K562 (cell line): ENCODE measurements around the gene FCHSD1. TPM values are rescaled to one million over a fixed set of nuclear protein-coding genes. Genes with fewer than 3 reads are reported as not detected.

Experiments used
- ATF7 ChIP-seq: fragments of 450-650 bp; IDR thresholded peaks from 2 replicates; pipeline ENCODE4 v1.7.1; 2014; ENCODE audit warnings: mild to moderate bottlenecking, moderate library complexity
- HDAC3 ChIP-seq: fragments of 450-650 bp; IDR thresholded peaks from 2 replicates; pipeline ENCODE4 v1.6.1; 2018; ENCODE audit warnings: borderline replicate concordance, mild to moderate bottlenecking, moderate library complexity; ENCODE audit not compliant: partially characterized antibody
- NCOA4 ChIP-seq: fragments of 450-650 bp; IDR thresholded peaks from 2 replicates; pipeline ENCODE4 v1.6.1; 2018; ENCODE audit warnings: mild to moderate bottlenecking; ENCODE audit not compliant: partially characterized antibody
- PCBP2 ChIP-seq: fragments of 200-400 bp; formaldehyde crosslinking; IDR thresholded peaks from 2 replicates; pipeline ENCODE4 v1.6.1; 2018; ENCODE audit warnings: low read length, low read depth, mild to moderate bottlenecking, moderate library complexity; ENCODE audit not compliant: poor library complexity, severe bottlenecking
- PRPF4 ChIP-seq: fragments of 200-400 bp; formaldehyde crosslinking; IDR thresholded peaks from one replicate; pipeline ENCODE4 v1.6.1; 2017; ENCODE audit warnings: low read length, low read depth, mild to moderate bottlenecking; ENCODE audit not compliant: insufficient read depth, poor library complexity, severe bottlenecking
- PTBP1 ChIP-seq: fragments of 200-400 bp; formaldehyde crosslinking; IDR thresholded peaks from 2 replicates; pipeline ENCODE4 v1.6.1; 2017; ENCODE audit warnings: low read depth, low read length
- SMARCA4 ChIP-seq: fragments of 450-650 bp; IDR thresholded peaks from 2 replicates; pipeline ENCODE4 v1.6.1; 2016
- SRSF1 ChIP-seq: fragments of 200-400 bp; formaldehyde crosslinking; IDR thresholded peaks from 2 replicates; pipeline ENCODE4 v1.6.1; 2017; ENCODE audit warnings: mild to moderate bottlenecking, low read depth, low read length, moderate library complexity
- STAG1 ChIP-seq: sonication (generic); formaldehyde crosslinking; IDR thresholded peaks from 2 replicates; pipeline ENCODE4 v1.5.0; 2020; ENCODE audit warnings: missing genetic modification reagents, borderline replicate concordance
- STAT5B ChIP-seq: fragments of 250-450 bp; sonication (Bioruptor Pico); IDR thresholded peaks from 2 replicates; pipeline ENCODE4 v1.8.0; 2021; ENCODE audit warnings: mild to moderate bottlenecking, inconsistent platforms
- TAF1 ChIP-seq: IDR thresholded peaks from 2 replicates; pipeline ENCODE4 v1.6.1; 2011; ENCODE audit warnings: mild to moderate bottlenecking, low read length, moderate library complexity; ENCODE audit not compliant: insufficient read depth, control insufficient read depth, severe bottlenecking; ENCODE audit errors: extremely low read depth
- TFAM ChIP-seq: fragments of 250-450 bp; sonication (Bioruptor Pico); conservative IDR thresholded peaks from 2 replicates; pipeline ENCODE4 v1.5.0; 2021; ENCODE audit warnings: mild to moderate bottlenecking, moderate library complexity
- U2AF1 ChIP-seq: fragments of 200-400 bp; formaldehyde crosslinking; optimal IDR thresholded peaks from 2 replicates; pipeline ENCODE3; 2017; ENCODE audit warnings: mild to moderate bottlenecking, low read depth, low read length, moderate library complexity
- ZNF12 ChIP-seq: sonication (generic); formaldehyde crosslinking; IDR thresholded peaks from 2 replicates; pipeline ENCODE4 v1.4.0; 2020; ENCODE audit warnings: mild to moderate bottlenecking, missing genetic modification reagents
- ZNF174 ChIP-seq: fragments of 250-450 bp; sonication (Bioruptor Pico); IDR thresholded peaks from 2 replicates; pipeline ENCODE4 v1.4.0; 2020; ENCODE audit warnings: mild to moderate bottlenecking
- ZNF175 ChIP-seq: fragments of 200-800 bp; sonication (Bioruptor generic); IDR thresholded peaks from 2 replicates; pipeline ENCODE4 v1.6.1; 2016; ENCODE audit warnings: low read depth, mild to moderate bottlenecking, missing genetic modification characterization, missing compliant biosample characterization
- polyA plus RNA-seq, 8 experiments: library from polyadenylated mRNA; depleted of rRNA in 4 of 8; stranded (reverse) in 5 of 8; unstranded in 3 of 8; fragments of >200 nt; fragmentation: Nextera tagmentation in 2 of 8; fragmentation: Illumina TruSeq in 1 of 8; extraction: Ambion mirVana in 2 of 8; extraction: Trizol in 1 of 8; gene quantifications; 2 replicates each; pipeline versions ENCODE4 v1.2.1 to v1.2.3, GENCODE V29; 2011 to 2014; ENCODE audit warnings: inconsistent platforms in 1 of 8, missing spikeins in 1 of 8
- total RNA-seq, 7 experiments: library from RNA; depleted of rRNA in 6 of 7; stranded (reverse); fragments of >200 nt in 6 of 7; fragmentation: Illumina TruSeq in 2 of 7; extraction: Trizol in 2 of 7; gene quantifications; 2 replicates each; pipeline versions ENCODE4 v1.2.1 to v1.2.3, GENCODE V29; 2011 to 2021; ENCODE audit warnings: low replicate concordance in 1 of 7
- TF ChIP-seq, protein P1 (sequence below), 2 experiments: IDR thresholded peaks in 1 of 2; conservative IDR thresholded peaks in 1 of 2; 2 replicates each; pipeline ENCODE4 v1.6.1; 2016; ENCODE audit warnings: low read depth in 2 of 2, mild to moderate bottlenecking in 1 of 2, missing compliant biosample characterization in 1 of 2, missing genetic modification characterization in 1 of 2, moderate library complexity in 1 of 2
- TF ChIP-seq, protein P2 (sequence below): conservative IDR thresholded peaks from 2 replicates; pipeline ENCODE4 v1.6.1; 2011; ENCODE audit warnings: low read depth, mild to moderate bottlenecking, low read length; ENCODE audit not compliant: control insufficient read depth
- TF ChIP-seq, protein P3 (sequence below): fragments of 250-450 bp; sonication (Bioruptor Pico); IDR thresholded peaks from 2 replicates; pipeline ENCODE4 v1.8.0; 2022; ENCODE audit warnings: inconsistent platforms, mild to moderate bottlenecking, moderate library complexity, borderline replicate concordance

FCHSD1 gene
- total and polyA plus RNA-seq, 9 of the 15 experiments (the other 6 are each of a cell fraction or from before 2014, with no cell fraction given): 0.35 to 37.5 (median 13.6) TPM

DNA sequence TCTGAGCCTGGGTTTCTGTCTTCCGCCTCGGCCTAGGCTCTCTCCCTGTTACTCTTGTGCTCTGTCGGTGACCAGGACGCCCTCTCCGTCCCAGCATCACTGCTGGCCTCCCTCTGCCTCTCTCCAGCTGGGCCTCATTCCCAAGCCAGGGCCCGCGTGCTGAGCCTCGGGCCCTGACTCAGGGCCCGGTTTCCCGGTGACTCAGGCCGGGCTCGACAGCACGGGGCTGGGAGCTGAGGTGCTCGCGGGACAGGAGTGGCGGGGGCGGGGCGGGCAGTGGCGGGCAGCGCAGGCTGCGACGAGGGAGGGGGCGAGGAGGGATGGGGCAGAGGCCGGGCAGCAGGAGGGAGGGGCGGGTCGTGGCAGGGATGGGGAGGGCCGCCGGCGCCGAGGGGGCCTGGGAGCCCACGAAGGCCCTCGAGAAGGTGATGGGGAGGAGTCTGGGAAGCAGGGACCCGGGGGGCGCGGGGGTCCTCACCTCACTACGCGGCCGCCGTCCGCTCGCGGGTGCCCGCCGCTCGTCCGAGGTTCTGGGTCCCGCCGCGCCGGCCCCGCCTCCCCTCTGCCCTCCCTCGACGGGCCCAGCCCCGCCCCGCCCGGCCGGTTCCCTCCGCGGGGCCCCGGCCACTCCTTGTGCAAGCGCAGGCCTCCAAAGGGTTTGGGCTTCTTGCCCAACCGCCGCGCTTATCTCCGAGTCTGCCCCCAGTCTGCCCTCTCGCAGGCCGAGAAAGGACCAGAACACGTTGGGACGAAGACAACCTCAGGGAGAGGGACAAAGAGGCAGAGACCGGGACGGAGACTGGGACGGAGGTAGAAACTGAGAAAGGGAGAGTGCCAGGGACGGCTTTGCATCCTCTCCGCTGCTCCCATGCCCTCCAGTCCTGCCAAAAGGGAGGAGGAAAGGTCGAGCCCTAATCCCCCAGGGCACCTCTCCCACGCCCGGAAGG, 30.8 kb upstream of the FCHSD1 start, which contains the start of gene ARAP3 (continued):
- TF ChIP-seq, protein P1, sequence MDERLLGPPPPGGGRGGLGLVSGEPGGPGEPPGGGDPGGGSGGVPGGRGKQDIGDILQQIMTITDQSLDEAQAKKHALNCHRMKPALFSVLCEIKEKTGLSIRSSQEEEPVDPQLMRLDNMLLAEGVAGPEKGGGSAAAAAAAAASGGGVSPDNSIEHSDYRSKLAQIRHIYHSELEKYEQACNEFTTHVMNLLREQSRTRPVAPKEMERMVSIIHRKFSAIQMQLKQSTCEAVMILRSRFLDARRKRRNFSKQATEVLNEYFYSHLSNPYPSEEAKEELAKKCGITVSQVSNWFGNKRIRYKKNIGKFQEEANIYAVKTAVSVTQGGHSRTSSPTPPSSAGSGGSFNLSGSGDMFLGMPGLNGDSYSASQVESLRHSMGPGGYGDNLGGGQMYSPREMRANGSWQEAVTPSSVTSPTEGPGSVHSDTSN (CRISPR knock-in tag; IDR thresholded peaks at IDR 0.05; ENCODE audit: low read depth): no peak
- TF ChIP-seq, protein P1 (tag; conservative IDR thresholded peaks at IDR 0.05; ENCODE audit: low read depth): no peak
- TF ChIP-seq PRPF4 (no peak), U2AF1 (no peak), STAG1 (CRISPR knock-in tag) (no peak), ATF7 (0 out of 2 replicates have a peak, but pooled peaks have one; percentile 12), HDAC3 (no peak), ZNF175 (no peak), STAT5B (no peak), SMARCA4 (peak; percentile 31; the same call in 1 of the 2 replicates), TAF1 (no peak), SRSF1 (no peak), ZNF174 (CRISPR knock-in tag) (no peak), TFAM (no peak), PCBP2 (no peak), ZNF12 (0 out of 2 replicates have a peak, but pooled peaks have one; percentile 61), NCOA4 (no peak), PTBP1 (no peak)
- TF ChIP-seq, protein P2, sequence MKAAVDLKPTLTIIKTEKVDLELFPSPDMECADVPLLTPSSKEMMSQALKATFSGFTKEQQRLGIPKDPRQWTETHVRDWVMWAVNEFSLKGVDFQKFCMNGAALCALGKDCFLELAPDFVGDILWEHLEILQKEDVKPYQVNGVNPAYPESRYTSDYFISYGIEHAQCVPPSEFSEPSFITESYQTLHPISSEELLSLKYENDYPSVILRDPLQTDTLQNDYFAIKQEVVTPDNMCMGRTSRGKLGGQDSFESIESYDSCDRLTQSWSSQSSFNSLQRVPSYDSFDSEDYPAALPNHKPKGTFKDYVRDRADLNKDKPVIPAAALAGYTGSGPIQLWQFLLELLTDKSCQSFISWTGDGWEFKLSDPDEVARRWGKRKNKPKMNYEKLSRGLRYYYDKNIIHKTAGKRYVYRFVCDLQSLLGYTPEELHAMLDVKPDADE: no peak
- TF ChIP-seq, protein P3, sequence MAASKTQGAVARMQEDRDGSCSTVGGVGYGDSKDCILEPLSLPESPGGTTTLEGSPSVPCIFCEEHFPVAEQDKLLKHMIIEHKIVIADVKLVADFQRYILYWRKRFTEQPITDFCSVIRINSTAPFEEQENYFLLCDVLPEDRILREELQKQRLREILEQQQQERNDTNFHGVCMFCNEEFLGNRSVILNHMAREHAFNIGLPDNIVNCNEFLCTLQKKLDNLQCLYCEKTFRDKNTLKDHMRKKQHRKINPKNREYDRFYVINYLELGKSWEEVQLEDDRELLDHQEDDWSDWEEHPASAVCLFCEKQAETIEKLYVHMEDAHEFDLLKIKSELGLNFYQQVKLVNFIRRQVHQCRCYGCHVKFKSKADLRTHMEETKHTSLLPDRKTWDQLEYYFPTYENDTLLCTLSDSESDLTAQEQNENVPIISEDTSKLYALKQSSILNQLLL (CRISPR knock-in tag): no peak
